Measurements from ENCODE around the gene SCN9A.

SCN9A gene

GRCh38 chr2:166167449-166167848 is 208.3 kb downstream of the SCN9A start:
- no peak for DNase-seq

GRCh38 chr2:166163775-166164174 is 212.0 kb downstream of the SCN9A start:
- DNase-seq, result no peak

- no peak for DNase-seq
These were observed 217.2 kb downstream of the SCN9A start for GRCh38 chr2:166158546-166158945.

GRCh38 chr2:166157578-166157977 is 218.2 kb downstream of the SCN9A start:
- DNase-seq, result no peak

- DNase-seq, result no peak
These were observed 218.7 kb downstream of the SCN9A start for GRCh38 chr2:166156985-166157490.

GRCh38 chr2:166155589-166155988 is 220.2 kb downstream of the SCN9A start:
- no peak for DNase-seq

- no peak for DNase-seq
These were observed 220.9 kb downstream of the SCN9A start for GRCh38 chr2:166154685-166155338.

- no peak for DNase-seq
These were observed 223.7 kb downstream of the SCN9A start for GRCh38 chr2:166152064-166152463.

- no peak for DNase-seq
These were observed 227.0 kb downstream of the SCN9A start for GRCh38 chr2:166148500-166149400.

- no peak for DNase-seq
These were observed 227.9 kb downstream of the SCN9A start for GRCh38 chr2:166147883-166148282.

All from GDM1 (cell line).